KG1 (cell line): Measurements from ENCODE around the gene KRT27.
"Not testable (repeated sequence)": the region's sequence is repeated elsewhere in the genome, so short reads cannot be mapped to it uniquely, and the experiment has no call there.

ENCODE experiments used
- DNase-seq: peaks from one replicate; lab custom pipeline; 2025; lab: John Stamatoyannopoulos, UW

Gene KRT27

GRCh38 chr17:40755231-40755630, 27.1 kb downstream of the KRT27 start, which contains the start of gene KRT25:
TSS of gene KRT25 (minus strand) at chr17:40755331. CDS start at chr17:40755271, 60 bp downstream.
- no peak for DNase-seq

- no peak for DNase-seq
Measured at GRCh38 chr17:40753804-40754203, 28.5 kb downstream of the KRT27 start.

- DNase-seq: no peak
Measured at GRCh38 chr17:40751065-40751464, 31.3 kb downstream of the KRT27 start.

- no peak for DNase-seq
Measured at GRCh38 chr17:40750391-40750790, 32.0 kb downstream of the KRT27 start.

GRCh38 chr17:40748666-40749065, 33.7 kb downstream of the KRT27 start:
- DNase-seq: not testable (repeated sequence)

- no peak for DNase-seq
Measured at GRCh38 chr17:40738553-40738952, 43.8 kb downstream of the KRT27 start.

GRCh38 chr17:40735016-40735415, 47.3 kb downstream of the KRT27 start:
- DNase-seq: no peak

GRCh38 chr17:40734018-40734417, 48.3 kb downstream of the KRT27 start:
- no peak for DNase-seq

- DNase-seq: no peak
Measured at GRCh38 chr17:40730970-40731369, 51.4 kb downstream of the KRT27 start.

- DNase-seq: no peak
Measured at GRCh38 chr17:40727447-40728231, 54.7 kb downstream of the KRT27 start.

- no peak for DNase-seq
Measured at GRCh38 chr17:40726919-40727318, 55.4 kb downstream of the KRT27 start.
